Measurements from ENCODE around the gene TMCC3.

GRCh38 chr12:94582591-94582990, 67.8 kb downstream of the TMCC3 start:
- TF ChIP-seq EZH2 (IDR thresholded peaks at IDR 0.05; ENCODE audit: insufficient read depth, poor library complexity, severe bottlenecking) (no peak), EZH2phosphoT487 (IDR thresholded peaks at IDR 0.05; ENCODE audit: insufficient read depth, low read depth) (no peak)
